ENCODE data around the gene SMC5. TPM values are rescaled to one million over a fixed set of nuclear protein-coding genes. Genes with fewer than 3 reads are reported as not detected.
A peak's percentile ranks its signal among the peaks of the same experiment; 100 is the strongest.

SMC5 gene
- total and polyA plus RNA-seq, 2 of the 8 experiments (the other 6 are each of a cell fraction or from before 2014, with no cell fraction given): 4.5 to 22.6 TPM

GRCh38 chr9:70399141-70399540 lies 140.4 kb downstream of the SMC5 start:
- Histone ChIP-seq H3K14ac (ENCODE audit: insufficient read length) (no peak overlapping the region), H4K91ac (replicated peaks; ENCODE audit: insufficient read length, low read length) (no peak overlapping the region), H3K36me3 (ENCODE audit: control insufficient read depth in 2 of 4, insufficient read depth in 4 of 4, low read length in 3 of 4) (no peaks in the 10 kb centered on the region), H2BK120ac (replicated peaks; ENCODE audit: low read depth, low read length) (no peak overlapping the region), H4K20me1 (replicated peaks in 1 of 2; ENCODE audit: control insufficient read depth in 1 of 2, insufficient read depth in 2 of 2, low read length in 2 of 2) (peaks cover 0 to 1% of the 10 kb centered on the region in 2 experiments), H2AK5ac (ENCODE audit: low read depth, low read length) (no peak overlapping the region), H3K79me2 (ENCODE audit: control insufficient read depth in 1 of 2, insufficient read depth in 2 of 2, low read length in 2 of 2) (no peaks in the 10 kb centered on the region), H2BK5ac (ENCODE audit: low read depth, low read length) (no peak overlapping the region), H3K4me3 (ENCODE audit: extremely low read depth in 1 of 4, insufficient read depth in 2 of 4, low read depth in 3 of 4, low read length in 4 of 4) (no peak overlapping the region), H3K4me1 (replicated peaks in 1 of 4; ENCODE audit: control insufficient read depth in 3 of 4, insufficient read depth in 4 of 4, low read length in 3 of 4) (no peaks in the 10 kb centered on the region), H3K23me2 (ENCODE audit: low read depth, low read length) (no peaks in the 10 kb centered on the region), H3K56ac (replicated peaks; ENCODE audit: insufficient read length, low read depth, low read length) (no peak overlapping the region), H3K27ac (ENCODE audit: low read depth, low read length) (no peak overlapping the region), H3K9ac (replicated peaks in 1 of 4; ENCODE audit: extremely low read depth in 1 of 4, low read depth in 3 of 4, low read length in 3 of 4) (no peak overlapping the region), H4K8ac (ENCODE audit: extremely low read depth, insufficient read depth, low read length) (no peak overlapping the region), H3K9me3 (ENCODE audit: insufficient read depth in 2 of 2, low read depth in 1 of 2, low read length in 1 of 2) (no peaks in the 10 kb centered on the region), H3K4ac (replicated peaks; ENCODE audit: insufficient read length, low read depth, low read length) (no peak overlapping the region), H2BK15ac (ENCODE audit: low read length) (no peak overlapping the region), H3K23ac (ENCODE audit: insufficient read length) (no peak overlapping the region), H3K4me2 (ENCODE audit: insufficient read depth in 1 of 2, low read depth in 2 of 2, low read length in 2 of 2) (no peak overlapping the region), H3K27me3 (replicated peaks in 1 of 4; ENCODE audit: control insufficient read depth in 3 of 4, extremely low read depth in 1 of 4, insufficient read depth in 3 of 4, low read length in 3 of 4) (0 out of 7 replicates have a peak, but pooled peaks cover 0 to 3% (median 0%) of the 10 kb centered on the region in 4 experiments), H2AFZ (ENCODE audit: low read length) (no peak overlapping the region), H4K5ac (ENCODE audit: insufficient read length, low read depth, low read length) (no peak overlapping the region), H2BK20ac (ENCODE audit: low read length) (no peak overlapping the region), H3K18ac (ENCODE audit: extremely low read depth, low read length) (no peak overlapping the region), H2BK12ac (ENCODE audit: low read depth, low read length) (no peak overlapping the region), H3K79me1 (ENCODE audit: low read depth, low read length) (no peaks in the 10 kb centered on the region)
- FAIRE-seq (no peak), DNase-seq (ENCODE audit: low read depth in 1 of 2, low spot score in 2 of 2) (no peak)
- ChIA-PET CTCF (ENCODE audit: partially characterized antibody) (interaction anchor here (0.9 to 4.7 kb wide), 4 partner anchors 9 to 203 kb away, joined by 3 to 18 read pairs (median 7); no protein-coding TSS in a partner anchor), POLR2A (ENCODE audit: partially characterized antibody) (no interaction called here)
- no peak for TF ChIP-seq CREB1 (IDR thresholded peaks at IDR 0.05)
- TF ChIP-seq SRF (IDR thresholded peaks at IDR 0.05; ENCODE audit: low read depth, low read length): no peak
- TF ChIP-seq CEBPB (IDR thresholded peaks at IDR 0.05; ENCODE audit: low read depth, low read length): peak; percentile 34; the same call in 1 of the 2 replicates
- no peak for TF ChIP-seq CBX5 (IDR thresholded peaks at IDR 0.05; ENCODE audit: low read depth, low read length)
- no peak for TF ChIP-seq RAD21 (IDR thresholded peaks at IDR 0.05 in 1 of 2, conservative IDR thresholded peaks at IDR 0.05 in 1 of 2; ENCODE audit: low read depth in 2 of 2, low read length in 2 of 2)
